Activated CD4-positive, CD25-positive, alpha-beta regulatory T cell treated with anti-CD3 and anti-CD28 coated beads, Interleukin-2, amount 50 U/mL, for 16 hours (primary cell): ENCODE data around the gene MOB2.

ENCODE experiments used
- DNase-seq: peaks from one replicate; pipeline ENCODE4 v3.0.0-alpha.2; 2020; ENCODE audit warnings: low read depth, low spot score

Gene MOB2

GRCh38 chr11:1486054-1486825 is at the start of gene MOB2:
Gene MOB2, minus strand, starts transcription at chr11:1486779. Its CDS starts 223 bp downstream, at chr11:1486556.
- no peak for DNase-seq

GRCh38 chr11:1534682-1535081 is 48.1 kb upstream of the MOB2 start:
- no peak for DNase-seq

- no peak for DNase-seq
Observed at GRCh38 chr11:1534171-1534570, 47.6 kb upstream of the MOB2 start.

GRCh38 chr11:1533342-1533725 is 46.8 kb upstream of the MOB2 start:
- DNase-seq = no peak

- no peak for DNase-seq
Observed at GRCh38 chr11:1532606-1533341, 46.2 kb upstream of the MOB2 start.

GRCh38 chr11:1532014-1532586 is 45.5 kb upstream of the MOB2 start:
- DNase-seq = no peak

- no peak for DNase-seq
Observed at GRCh38 chr11:1531449-1532013, 45.0 kb upstream of the MOB2 start.

- no peak for DNase-seq
Observed at GRCh38 chr11:1530686-1531448, 44.3 kb upstream of the MOB2 start.

GRCh38 chr11:1529774-1530173 is 43.2 kb upstream of the MOB2 start:
- no peak for DNase-seq

- no peak for DNase-seq
Observed at GRCh38 chr11:1529286-1529685, 42.7 kb upstream of the MOB2 start.

- no peak for DNase-seq
Observed at GRCh38 chr11:1528710-1529109, 42.1 kb upstream of the MOB2 start.

- no peak for DNase-seq
Observed at GRCh38 chr11:1526785-1527184, 40.2 kb upstream of the MOB2 start.

- DNase-seq = no peak
Observed at GRCh38 chr11:1523779-1524178, 37.2 kb upstream of the MOB2 start.

- no peak for DNase-seq
Observed at GRCh38 chr11:1523077-1523476, 36.5 kb upstream of the MOB2 start.

- DNase-seq = no peak
Observed at GRCh38 chr11:1522081-1522424, 35.5 kb upstream of the MOB2 start.

- no peak for DNase-seq
Observed at GRCh38 chr11:1521382-1522080, 35.0 kb upstream of the MOB2 start.

GRCh38 chr11:1520663-1521267 is 34.2 kb upstream of the MOB2 start:
- DNase-seq = no peak

GRCh38 chr11:1520209-1520662 is 33.7 kb upstream of the MOB2 start:
- DNase-seq = no peak

- DNase-seq = no peak
Observed at GRCh38 chr11:1519028-1520010, 32.7 kb upstream of the MOB2 start.
